HUES64 (cell line): ENCODE results near the gene CCBE1.
"Not testable (repeated sequence)": the region's sequence is repeated elsewhere in the genome, so short reads cannot be mapped to it uniquely, and the experiment has no call there.

ENCODE experiments used
- H3K27ac ChIP-seq: 2 replicates; pipeline ENCODE4 v1.7.0; 2013; ENCODE audit warnings: low read depth, low read length, inconsistent platforms
- H3K27me3 ChIP-seq: 2 replicates; pipeline ENCODE4 v1.6.1; 2013; ENCODE audit warnings: mild to moderate bottlenecking, low read length; ENCODE audit not compliant: insufficient read depth
- H3K36me3 ChIP-seq: 2 replicates; pipeline ENCODE4 v1.6.1; 2013; ENCODE audit warnings: mild to moderate bottlenecking, low read length; ENCODE audit not compliant: insufficient read depth
- H3K4me1 ChIP-seq: 2 replicates; pipeline ENCODE4 v1.6.1; 2013; ENCODE audit warnings: mild to moderate bottlenecking, low read length, moderate library complexity; ENCODE audit not compliant: insufficient read depth
- H3K4me3 ChIP-seq: 2 replicates; pipeline ENCODE4 v1.5.1; 2013; ENCODE audit warnings: mild to moderate bottlenecking, low read length, moderate library complexity
- H3K9ac ChIP-seq: 2 replicates; pipeline ENCODE4 v1.6.1; 2013; ENCODE audit warnings: mild to moderate bottlenecking, low read depth, low read length
- H3K9me3 ChIP-seq: 2 replicates; pipeline ENCODE4 v1.6.1; 2013; ENCODE audit warnings: low read depth, low read length; ENCODE audit not compliant: insufficient read depth
- WGBS: fragments of 150-250, 120-280 bp; methylation state at CpG from one replicate; pipeline ENCODE4 v1.1.7; 2013; ENCODE audit warnings: missing lambda C conversion rate; 5-methylcytosine and 5-hydroxymethylcytosine counted together

Gene CCBE1

DNA sequence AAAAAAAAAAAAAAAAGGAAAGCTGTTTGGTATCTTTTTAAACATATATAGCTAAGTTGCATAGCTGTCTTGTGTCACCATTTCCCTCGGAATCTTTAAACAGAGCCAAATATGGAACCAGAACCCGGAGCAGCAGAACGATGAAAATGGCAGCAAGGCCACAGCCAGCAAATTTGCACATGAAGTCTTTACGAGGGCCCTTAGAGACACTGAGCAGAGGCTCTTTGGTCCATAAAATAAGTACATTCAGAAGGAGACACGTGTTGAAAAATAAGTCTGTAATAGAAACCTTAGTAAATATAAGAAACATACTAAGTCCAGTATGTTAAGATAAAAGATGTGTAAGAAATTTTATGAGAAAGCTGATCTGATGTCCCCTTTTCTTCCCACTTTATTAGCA is 16.2 kb downstream of the CCBE1 start:
- peaks cover 33% of the 10 kb centered on the region for H3K4me1 ChIP-seq
- H3K4me3 ChIP-seq = no peak overlapping the region
- H3K27ac ChIP-seq = no peak overlapping the region
- no peaks in the 10 kb centered on the region for H3K36me3 ChIP-seq
- H3K9ac ChIP-seq = no peak overlapping the region
- 0 out of 2 replicates have a peak, but pooled peaks cover 2% of the 10 kb centered on the region for H3K27me3 ChIP-seq
- H3K9me3 ChIP-seq = no peaks in the 10 kb centered on the region
- 80% methylated on average over 4 of the region's 5 CpGs for WGBS

DNA sequence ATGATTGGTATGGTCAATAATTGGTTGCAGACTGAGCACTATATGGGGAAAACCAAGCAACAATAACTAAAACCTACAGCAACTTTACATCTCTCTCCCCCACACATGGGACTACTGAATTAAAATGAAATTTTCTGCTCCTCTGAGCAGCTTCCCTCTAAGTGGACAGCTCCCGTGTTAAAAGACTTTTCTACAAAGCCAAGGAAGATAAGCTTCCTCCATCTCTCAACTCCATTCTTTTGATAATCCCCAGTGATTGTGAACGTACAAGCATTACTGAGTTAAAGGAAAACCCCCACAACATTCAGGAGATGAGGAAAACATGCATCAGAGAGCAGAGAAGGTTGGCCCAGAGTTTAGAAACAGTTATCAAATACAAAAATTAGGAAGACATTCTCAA is 21.9 kb downstream of the CCBE1 start:
- 71% methylated on average over 2 of the region's 2 CpGs for WGBS
- no peaks in the 10 kb centered on the region for H3K36me3 ChIP-seq
- H3K4me1 ChIP-seq = no peaks in the 10 kb centered on the region
- H3K27me3 ChIP-seq = no peaks in the 10 kb centered on the region
- no peak overlapping the region for H3K4me3 ChIP-seq
- no peaks in the 10 kb centered on the region for H3K9me3 ChIP-seq
- H3K9ac ChIP-seq = no peak overlapping the region
- H3K27ac ChIP-seq = no peak overlapping the region

DNA sequence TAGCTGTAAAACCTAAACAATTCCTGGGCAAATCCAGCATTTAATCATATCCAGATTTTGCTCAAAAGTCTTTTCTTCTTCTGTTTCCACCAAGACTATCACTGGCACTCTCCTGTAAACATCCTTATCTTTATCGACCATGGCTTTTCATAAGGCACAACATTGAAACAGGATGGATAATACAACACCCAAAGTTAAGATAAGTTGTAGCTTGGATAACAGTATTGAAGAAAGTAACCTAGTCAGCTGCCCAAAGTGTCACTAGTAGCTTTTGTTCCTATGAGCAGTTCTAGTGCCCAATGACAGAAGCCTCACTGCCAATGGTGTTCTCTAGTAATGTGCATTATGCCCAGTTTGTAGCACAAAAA is 22.3 kb downstream of the CCBE1 start:
- H3K36me3 ChIP-seq = no peaks in the 10 kb centered on the region
- no peak overlapping the region for H3K4me3 ChIP-seq
- H3K27ac ChIP-seq = no peak overlapping the region
- no peaks in the 10 kb centered on the region for H3K9me3 ChIP-seq
- WGBS = 91% methylated on average over 1 of the region's 1 CpG
- H3K4me1 ChIP-seq = no peaks in the 10 kb centered on the region
- H3K9ac ChIP-seq = no peak overlapping the region
- no peaks in the 10 kb centered on the region for H3K27me3 ChIP-seq

DNA sequence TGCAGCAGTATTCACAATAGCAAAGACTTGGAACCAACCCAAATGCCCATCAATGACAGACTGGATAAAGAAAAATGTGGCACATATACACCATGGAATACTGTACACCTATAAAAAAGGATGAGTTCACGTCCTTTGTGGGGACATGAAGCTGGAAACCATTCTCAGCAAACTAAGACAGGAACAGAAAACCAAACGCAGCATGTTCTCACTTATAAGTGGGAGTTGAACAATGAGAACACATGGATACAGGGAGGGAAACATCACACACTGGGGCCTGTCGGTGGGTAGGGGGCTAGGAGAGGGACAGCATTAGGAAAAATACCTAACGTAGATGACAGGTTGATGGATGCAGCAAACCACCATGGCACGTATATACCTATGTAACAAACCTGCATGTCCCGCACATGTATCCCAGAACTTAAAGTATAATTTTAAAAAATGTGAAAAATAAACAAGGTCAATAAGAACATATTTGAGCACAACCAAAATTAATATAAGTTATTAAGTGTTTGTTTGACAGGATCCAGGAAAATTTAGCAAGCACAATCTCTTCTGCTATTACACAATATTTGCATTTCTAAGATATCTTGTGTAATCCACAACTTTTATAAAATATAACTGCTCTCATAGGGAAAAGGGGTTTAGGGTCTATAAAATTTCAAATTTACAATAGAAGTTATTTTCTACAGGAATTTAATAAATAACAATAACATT is 22.9 kb downstream of the CCBE1 start:
- H3K4me1 ChIP-seq = no peaks in the 10 kb centered on the region
- H3K27me3 ChIP-seq = no peaks in the 10 kb centered on the region
- H3K36me3 ChIP-seq = no peaks in the 10 kb centered on the region
- H3K27ac ChIP-seq = no peak overlapping the region
- H3K9me3 ChIP-seq = no peaks in the 10 kb centered on the region
- no peak overlapping the region for H3K4me3 ChIP-seq
- no peak overlapping the region for H3K9ac ChIP-seq
- 94% methylated on average over 4 of the region's 6 CpGs for WGBS

DNA sequence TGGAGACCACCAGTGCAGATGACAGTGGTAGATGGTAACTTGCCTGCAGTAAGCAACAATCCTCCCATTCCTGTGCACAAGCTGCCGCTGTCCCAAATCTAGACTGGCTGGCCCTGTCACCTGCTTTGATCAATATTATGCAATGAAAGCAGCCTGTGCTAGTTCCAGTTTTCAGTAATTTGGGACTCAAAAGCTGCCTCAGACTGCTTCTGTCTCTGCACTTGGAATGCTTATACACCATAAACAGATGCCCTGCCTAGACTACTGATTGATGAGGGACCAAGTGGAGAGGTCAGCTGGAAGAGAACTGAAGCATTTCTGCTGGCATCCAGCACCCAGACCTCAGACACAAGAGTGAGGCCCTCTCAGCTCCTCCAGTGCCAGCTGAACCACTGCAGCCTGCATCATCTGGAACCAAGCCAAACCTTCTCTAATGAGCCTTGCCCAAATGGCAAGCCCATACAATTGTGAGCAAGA is 24.9 kb downstream of the CCBE1 start:
- H3K9ac ChIP-seq = no peak overlapping the region
- no peaks in the 10 kb centered on the region for H3K27me3 ChIP-seq
- no peaks in the 10 kb centered on the region for H3K4me1 ChIP-seq
- no peaks in the 10 kb centered on the region for H3K36me3 ChIP-seq
- no peak overlapping the region for H3K4me3 ChIP-seq
- no peaks in the 10 kb centered on the region for H3K9me3 ChIP-seq
- 96% methylated on average over 1 of the region's 1 CpG for WGBS
- no peak overlapping the region for H3K27ac ChIP-seq

DNA sequence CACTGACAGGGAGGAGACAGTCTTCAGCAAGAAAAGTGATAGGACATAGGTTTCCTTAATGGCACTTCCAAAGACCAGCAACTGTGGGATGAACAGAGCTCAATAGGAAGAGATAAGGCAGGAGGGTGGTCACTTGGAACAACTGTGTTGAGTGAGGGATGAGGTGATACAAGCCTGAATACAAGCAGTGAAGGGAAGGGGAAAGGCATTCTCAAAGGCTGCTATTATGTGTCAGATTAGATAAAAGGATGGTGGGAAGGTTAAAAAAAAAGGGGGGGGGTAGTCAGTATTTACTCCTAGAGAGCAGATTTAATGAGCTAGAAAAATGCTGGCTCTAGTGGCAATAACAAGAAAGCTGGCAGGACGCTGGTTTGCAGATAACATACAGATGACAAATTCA is 25.7 kb downstream of the CCBE1 start:
- no peak overlapping the region for H3K27ac ChIP-seq
- no peaks in the 10 kb centered on the region for H3K27me3 ChIP-seq
- H3K9ac ChIP-seq = no peak overlapping the region
- no peaks in the 10 kb centered on the region for H3K4me1 ChIP-seq
- 79% methylated on average over 1 of the region's 1 CpG for WGBS
- no peaks in the 10 kb centered on the region for H3K9me3 ChIP-seq
- no peaks in the 10 kb centered on the region for H3K36me3 ChIP-seq
- no peak overlapping the region for H3K4me3 ChIP-seq

DNA sequence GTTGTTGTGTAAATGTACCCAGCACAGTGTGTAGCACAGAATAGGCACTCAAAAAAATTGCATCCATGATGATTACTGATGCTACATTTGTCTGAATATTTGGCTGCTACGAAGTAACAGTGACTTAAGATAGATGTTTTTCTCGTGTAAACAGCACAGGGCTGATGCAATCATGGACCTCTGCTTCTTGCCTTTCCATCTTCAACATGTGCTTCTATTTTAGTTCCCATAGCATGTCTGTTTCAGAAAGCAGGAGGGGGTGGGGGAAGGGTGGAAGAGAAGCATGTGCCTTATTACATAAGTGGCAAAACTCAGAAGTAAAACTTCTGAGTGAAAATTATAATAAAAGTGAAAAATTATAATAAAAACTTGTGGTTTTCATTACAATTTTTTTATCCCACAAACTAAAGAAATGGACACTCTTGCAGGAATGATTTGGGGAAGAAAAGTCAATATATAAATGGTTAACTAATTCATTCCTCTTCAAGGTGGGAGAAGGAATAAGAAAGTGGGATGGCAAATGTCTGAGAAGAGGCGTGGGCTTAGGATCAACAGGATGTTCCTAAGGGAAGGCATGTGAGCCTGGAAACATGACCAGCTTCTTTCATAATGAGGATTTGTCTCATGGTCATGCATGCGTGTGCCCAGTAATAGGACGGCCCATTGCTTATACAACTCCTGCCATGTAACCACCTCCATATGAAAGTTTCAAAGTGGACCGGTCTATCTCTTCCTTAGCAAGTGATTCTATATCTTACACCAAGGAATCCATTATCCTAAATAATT is 27.2 kb downstream of the CCBE1 start:
- Histone ChIP-seq H3K4me1 (no peaks in the 10 kb centered on the region), H3K36me3 (no peaks in the 10 kb centered on the region), H3K27me3 (no peaks in the 10 kb centered on the region), H3K9me3 (no peaks in the 10 kb centered on the region), H3K27ac (no peak overlapping the region), H3K9ac (no peak overlapping the region), H3K4me3 (no peak overlapping the region)
- 93% methylated on average over 6 of the region's 6 CpGs for WGBS

DNA sequence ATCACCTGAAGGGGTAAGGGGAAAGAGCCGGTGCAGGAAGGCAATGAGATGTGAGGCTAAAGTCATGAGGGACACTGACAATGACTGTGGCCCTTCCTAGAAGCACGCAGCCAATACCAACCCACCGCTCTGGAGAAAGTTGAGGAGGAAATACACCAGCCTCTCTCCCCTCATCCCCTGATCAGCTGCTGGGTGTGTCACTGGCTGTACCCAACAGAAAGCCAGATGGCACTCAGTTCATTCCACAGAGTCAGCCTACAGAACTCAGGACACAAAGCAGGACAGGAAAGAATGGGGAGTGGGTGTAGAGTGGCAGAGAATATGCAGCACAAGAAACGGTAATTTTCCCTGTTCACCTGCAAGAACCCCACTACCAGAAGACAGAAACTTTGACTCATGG is 29.7 kb downstream of the CCBE1 start:
- H3K36me3 ChIP-seq = no peaks in the 10 kb centered on the region
- WGBS = 95% methylated on average over 3 of the region's 4 CpGs
- no peaks in the 10 kb centered on the region for H3K9me3 ChIP-seq
- H3K4me1 ChIP-seq = no peaks in the 10 kb centered on the region
- no peak overlapping the region for H3K27ac ChIP-seq
- H3K27me3 ChIP-seq = no peaks in the 10 kb centered on the region
- H3K9ac ChIP-seq = no peak overlapping the region
- no peak overlapping the region for H3K4me3 ChIP-seq

DNA sequence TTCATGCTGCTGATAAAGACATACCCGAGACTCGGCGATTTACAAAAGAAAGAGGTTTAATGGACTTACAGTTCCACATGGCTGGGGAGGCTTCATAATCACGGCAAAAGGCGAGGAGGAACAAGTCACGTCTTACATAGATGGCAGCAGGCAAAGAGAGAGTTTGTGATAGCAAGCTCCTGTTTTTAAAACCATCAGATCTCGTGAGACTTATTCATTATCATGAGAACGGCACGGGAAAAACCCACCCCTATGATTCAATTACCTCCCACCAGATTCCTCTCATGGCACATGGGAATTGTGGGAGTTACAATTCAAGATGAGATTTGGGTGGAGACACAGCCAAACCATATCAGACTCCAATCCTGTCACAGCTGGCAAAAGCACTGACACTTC is 31.2 kb downstream of the CCBE1 start:
- H3K9me3 ChIP-seq, H3K36me3 ChIP-seq, H3K4me1 ChIP-seq, H3K4me3 ChIP-seq, H3K27me3 ChIP-seq, H3K27ac ChIP-seq, H3K9ac ChIP-seq: not testable (repeated sequence)
- WGBS = 94% methylated on average over 9 of the region's 9 CpGs

DNA sequence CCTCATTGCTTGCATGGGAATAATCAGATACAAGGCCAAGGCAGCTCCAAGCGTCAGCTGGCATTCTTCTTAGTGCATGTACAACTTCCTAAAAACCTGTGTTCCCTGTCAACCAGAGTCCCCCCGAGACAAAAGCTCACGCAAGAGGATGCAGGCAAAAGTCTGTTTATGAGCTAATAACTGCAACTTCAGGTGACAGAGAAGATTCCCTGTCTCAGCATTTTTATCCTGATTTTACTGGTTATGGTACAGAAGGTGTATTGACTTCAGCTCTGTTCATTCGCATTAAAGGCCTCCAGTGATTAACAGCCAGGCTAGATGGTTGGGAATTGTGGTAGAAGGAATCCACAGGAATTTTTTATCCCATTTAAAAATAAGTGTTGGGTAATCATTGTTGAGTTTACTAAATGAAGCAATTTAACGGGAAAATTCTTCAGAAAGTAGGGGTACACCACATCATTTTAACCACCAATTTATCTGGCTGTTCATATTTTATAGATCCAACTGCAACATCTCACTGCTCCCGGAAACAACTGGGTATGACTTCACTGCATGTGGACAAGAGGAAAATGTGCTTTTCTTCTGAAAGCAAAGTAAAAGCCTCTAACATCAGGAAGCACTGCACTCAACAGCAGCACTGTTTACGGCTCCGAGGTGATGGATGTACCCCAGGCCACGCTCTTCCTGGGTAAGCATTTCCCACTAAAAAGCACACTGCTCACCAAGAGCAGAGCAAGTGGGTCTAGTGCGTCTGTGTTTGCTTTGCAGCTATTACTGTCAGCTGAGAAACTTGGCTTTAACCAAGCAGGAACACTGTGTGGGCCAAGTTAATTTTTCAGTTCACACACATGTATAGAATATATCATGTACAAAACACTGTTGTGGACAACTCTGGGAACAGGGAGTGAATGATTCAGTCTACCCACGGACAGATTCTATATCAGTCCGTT is 31.9 kb downstream of the CCBE1 start:
- H3K36me3 ChIP-seq = no peaks in the 10 kb centered on the region
- H3K27me3 ChIP-seq = no peaks in the 10 kb centered on the region
- H3K4me3 ChIP-seq = no peak overlapping the region
- 91% methylated on average over 12 of the region's 12 CpGs for WGBS
- no peak overlapping the region for H3K9ac ChIP-seq
- H3K27ac ChIP-seq = no peak overlapping the region
- no peaks in the 10 kb centered on the region for H3K9me3 ChIP-seq
- H3K4me1 ChIP-seq = no peaks in the 10 kb centered on the region

DNA sequence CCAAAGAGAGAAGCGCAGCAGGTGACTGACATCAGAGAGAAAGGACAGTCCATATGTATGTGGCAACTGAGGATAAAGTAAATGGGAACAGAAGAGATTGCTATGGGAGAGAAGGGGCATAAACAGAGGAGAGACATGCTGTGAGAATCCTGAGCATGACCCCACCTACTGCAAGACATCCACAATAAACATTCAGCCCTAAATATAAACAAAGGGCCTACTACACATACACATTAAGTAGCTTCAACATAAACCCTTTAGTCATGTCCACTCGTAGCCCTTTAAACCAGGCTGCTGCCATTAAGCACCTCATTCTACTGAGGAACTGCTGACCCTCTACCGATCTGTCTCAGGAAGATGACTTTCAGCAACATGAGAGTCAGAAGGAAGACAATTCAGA is 32.9 kb downstream of the CCBE1 start:
- no peaks in the 10 kb centered on the region for H3K4me1 ChIP-seq
- no peaks in the 10 kb centered on the region for H3K36me3 ChIP-seq
- no peaks in the 10 kb centered on the region for H3K27me3 ChIP-seq
- no peak overlapping the region for H3K9ac ChIP-seq
- WGBS = 91% methylated on average over 3 of the region's 3 CpGs
- H3K4me3 ChIP-seq = no peak overlapping the region
- no peaks in the 10 kb centered on the region for H3K9me3 ChIP-seq
- no peak overlapping the region for H3K27ac ChIP-seq
